Parietal lobe (tissue), 2 donors: ENCODE results near the gene RABL2A. TPM values are rescaled to one million over a fixed set of nuclear protein-coding genes. Genes with fewer than 3 reads are reported as not detected.

Source experiments
- small RNA-seq: library from RNA; depleted of rRNA; stranded (forward); fragments of <200 nt; gene quantifications from one replicate; pipeline ENCODE3, GENCODE V24; 2014; ENCODE audit warnings: low replicate concordance
- total RNA-seq: library from RNA; depleted of rRNA; stranded (reverse); fragments of >200 nt; gene quantifications from one replicate; pipeline ENCODE4 v1.2.3, GENCODE V29; 2014

RABL2A gene
- total RNA-seq = 34.4 TPM

GRCh38 chr2:113626616-113627330 lies at the start of gene RABL2A:
Gene RABL2A, plus strand, starts transcription at chr2:113627266. Its CDS starts 1,341 bp downstream, at chr2:113628607.

Small RNA genes within 50 kb of the gene (small RNA-seq; reads per million reads assigned to genes)
- gene MIR1302-3 (not detected), gene RNU6-744P (not detected)

Other genes with a start within 250 kb of the RABL2A start
- 63.9 TPM for gene ZNG1B, start 189.6 kb upstream of the RABL2A start, total RNA-seq
- 0.63 TPM for gene FOXD4L1, start 128.6 kb upstream of the RABL2A start, total RNA-seq
- gene SLC35F5, start 129.4 kb downstream of the RABL2A start, total RNA-seq = 231 TPM